HCT116 (cell line): Measurements from ENCODE around the gene SYTL5. TPM values are rescaled to one million over a fixed set of nuclear protein-coding genes. Genes with fewer than 3 reads are reported as not detected.

Experiments
- ATAC-seq: fragments of 200-7000 bp; cut with Tn5 transposase; 2 replicates; pipeline ENCODE4 v1.9.1; 2020; ENCODE audit warnings: mild to moderate bottlenecking, moderate library complexity
- BruUV-seq: library from RNA; stranded (reverse); fragments of 400-500 nt; replicated peaks from 2 replicates; lab custom pipeline; 2021; lab: Mats Ljungman, UMichigan
- CTCF ChIA-PET: fragments of 300-600 bp; sonication (Branson Sonifier 250); formaldehyde crosslinking; loops from one replicate; lab custom pipeline; 2021; ENCODE audit warnings: antibody characterized with exemption; lab: Charles Lee
- POLR2A ChIA-PET: fragments of 300-600, 350-600 bp; sonication (Branson Sonifier 250); formaldehyde crosslinking; loops from one replicate; lab custom pipeline; 2021; ENCODE audit warnings: antibody characterized with exemption; lab: Charles Lee
- RAD21 ChIA-PET, 2 experiments: fragments of 300-600 bp; sonication (Branson Sonifier 250); formaldehyde crosslinking; loops; one replicate each; lab custom pipeline; 2023; ENCODE audit warnings: low total read pairs in 2 of 2; ENCODE audit not compliant: uncharacterized antibody in 2 of 2, unreplicated experiment in 2 of 2, low non-redundant PET in 1 of 2; lab: Charles Lee
- DNase-seq: peaks from one replicate; pipeline ENCODE4 v3.0.0-alpha.2; 2010; ENCODE audit warnings: low read depth, low spot score
- H2AFZ ChIP-seq: fragments of 200-600 bp; shearing (Covaris generic), sonication (generic); 2 replicates; pipeline ENCODE4 v1.6.1; 2017; ENCODE audit warnings: low read depth, mixed run types, mixed read lengths, antibody characterized with exemption, low read length; ENCODE audit not compliant: poor library complexity, severe bottlenecking
- H3K27ac ChIP-seq: 2 replicates; pipeline ENCODE4 v1.5.1; 2012; ENCODE audit warnings: low read depth, low read length
- H3K27me3 ChIP-seq: fragments of 200-600 bp; sonication (generic); 2 replicates; pipeline ENCODE4 v1.6.1; 2016; ENCODE audit warnings: mixed run types, low read length, mixed read lengths; ENCODE audit not compliant: insufficient read depth
- H3K36me3 ChIP-seq, 2 experiments: fragments of 200-500 bp in 1 of 2; fragments of 200-600 bp in 1 of 2; sonication (Bioruptor generic) in 1 of 2; sonication (generic) in 1 of 2; 2 replicates each; pipeline versions ENCODE4 v1.5.1 to v1.6.1; 2014 to 2016; ENCODE audit warnings: low read length in 2 of 2, inconsistent platforms in 1 of 2, mixed read lengths in 1 of 2, mixed run types in 1 of 2; ENCODE audit not compliant: insufficient read depth in 2 of 2, control insufficient read depth in 1 of 2
- H3K4me1 ChIP-seq, 2 experiments: fragments of 200-600 bp in 1 of 2; sonication (generic) in 1 of 2; 2 replicates each; pipeline versions ENCODE4 v1.5.1 to v1.6.1; 2012 to 2017; ENCODE audit warnings: low read length in 2 of 2, inconsistent platforms in 1 of 2, mild to moderate bottlenecking in 1 of 2, mixed read lengths in 1 of 2, mixed run types in 1 of 2, moderate library complexity in 1 of 2; ENCODE audit not compliant: insufficient read depth in 2 of 2, control insufficient read depth in 1 of 2
- H3K4me2 ChIP-seq: fragments of 200-600 bp; sonication (generic); 2 replicates; pipeline ENCODE4 v1.6.1; 2017; ENCODE audit warnings: mixed run types, low read length, mixed read lengths
- H3K4me3 ChIP-seq, 2 experiments: fragments of 200-600 bp in 1 of 2; sonication (generic) in 1 of 2; replicated peaks in 1 of 2; 2 replicates each; pipeline ENCODE4 v1.5.1; 2011 to 2016; ENCODE audit warnings: low read length in 2 of 2, control low read depth in 1 of 2, low read depth in 1 of 2, mild to moderate bottlenecking in 1 of 2, mixed read lengths in 1 of 2, mixed run types in 1 of 2
- H3K79me2 ChIP-seq: fragments of 200-600 bp; sonication (generic); 2 replicates; pipeline ENCODE4 v1.6.1; 2017; ENCODE audit warnings: mild to moderate bottlenecking, mixed run types, low read length, moderate library complexity, mixed read lengths; ENCODE audit not compliant: insufficient read depth
- H3K9ac ChIP-seq: fragments of 200-600 bp; sonication (generic); 2 replicates; pipeline ENCODE4 v1.6.1; 2016; ENCODE audit warnings: low read length, mixed read lengths
- H3K9me2 ChIP-seq: fragments of 200-600 bp; sonication (generic), shearing (Covaris generic); 2 replicates; pipeline ENCODE4 v1.6.1; 2017; ENCODE audit warnings: mixed run types, mild to moderate bottlenecking, moderate library complexity; ENCODE audit not compliant: insufficient read depth
- H3K9me3 ChIP-seq, 2 experiments: fragments of 200-500 bp in 1 of 2; fragments of 200-600 bp in 1 of 2; sonication (Bioruptor generic) in 1 of 2; sonication (generic) in 1 of 2; 2 replicates each; pipeline ENCODE4 v1.6.1; 2014 to 2017; ENCODE audit warnings: low read length in 2 of 2, mixed read lengths in 2 of 2, inconsistent platforms in 1 of 2, low read depth in 1 of 2, mild to moderate bottlenecking in 1 of 2, mixed run types in 1 of 2, moderate library complexity in 1 of 2; ENCODE audit not compliant: control insufficient read depth in 1 of 2, insufficient read depth in 1 of 2
- H4K20me1 ChIP-seq: fragments of 200-600 bp; sonication (generic), shearing (Covaris generic); 2 replicates; pipeline ENCODE4 v1.6.1; 2017; ENCODE audit warnings: mixed run types, mild to moderate bottlenecking, moderate library complexity; ENCODE audit not compliant: insufficient read depth
- EZH2phosphoT487 ChIP-seq: fragments of 200-600 bp; IDR thresholded peaks from 2 replicates; pipeline ENCODE4 v1.6.1; 2018; ENCODE audit warnings: antibody characterized with exemption, borderline replicate concordance
- TCF7L2 ChIP-seq: IDR thresholded peaks from 2 replicates; pipeline ENCODE4 v1.7.0; 2011; ENCODE audit warnings: borderline replicate concordance, inconsistent platforms; ENCODE audit not compliant: insufficient read depth, insufficient read length; ENCODE audit errors: extremely low read depth
- ZNF274 ChIP-seq: fragments of 200-500 bp; sonication (Bioruptor generic); IDR thresholded peaks from 2 replicates; pipeline ENCODE4 v1.6.1; 2014; ENCODE audit warnings: mild to moderate bottlenecking, low read depth, low read length, inconsistent platforms
- intact Hi-C: fragments of 100-400 bp; cut with micrococcal nuclease; formaldehyde crosslinking; loops from 2 replicates; pipeline ENCODE4 v1.10.0; 2022
- total RNA-seq: library from RNA; stranded (reverse); gene quantifications from one replicate; pipeline ENCODE4 v1.2.1, GENCODE V29; 2021; ENCODE audit not compliant: unreplicated experiment
- TF ChIP-seq, protein P1 (sequence below): IDR thresholded peaks from 2 replicates; pipeline ENCODE4 v1.6.1; 2012; ENCODE audit warnings: low read depth
- TF ChIP-seq, protein P2 (sequence below): IDR thresholded peaks from 2 replicates; pipeline ENCODE4 v1.6.1; 2011; ENCODE audit warnings: mild to moderate bottlenecking, low read length, moderate library complexity; ENCODE audit not compliant: insufficient replicate concordance; ENCODE audit errors: extremely low read depth

SYTL5 gene
- total RNA-seq, 1 experiment from 2014 or later = 0.20 TPM

- H3K9ac ChIP-seq = no peak overlapping the region
- no peaks in the 10 kb centered on the region for H3K36me3 ChIP-seq
- H3K9me3 ChIP-seq = no peaks in the 10 kb centered on the region
- H3K27ac ChIP-seq = no peak overlapping the region
- H3K79me2 ChIP-seq = no peaks in the 10 kb centered on the region
- ChIA-PET RAD21 (no interaction called here), POLR2A (no interaction called here), CTCF (no interaction called here)
- H2AFZ ChIP-seq = no peak overlapping the region
- H3K4me2 ChIP-seq = no peak overlapping the region
- BruUV-seq = no TSS peak
- DNase-seq = no peak
- H3K27me3 ChIP-seq = no peaks in the 10 kb centered on the region
- ATAC-seq = no peak
- no peaks in the 10 kb centered on the region for H4K20me1 ChIP-seq
- TF ChIP-seq EZH2phosphoT487 = no peak
- no peak for TF ChIP-seq TCF7L2
- TF ChIP-seq, protein P1, sequence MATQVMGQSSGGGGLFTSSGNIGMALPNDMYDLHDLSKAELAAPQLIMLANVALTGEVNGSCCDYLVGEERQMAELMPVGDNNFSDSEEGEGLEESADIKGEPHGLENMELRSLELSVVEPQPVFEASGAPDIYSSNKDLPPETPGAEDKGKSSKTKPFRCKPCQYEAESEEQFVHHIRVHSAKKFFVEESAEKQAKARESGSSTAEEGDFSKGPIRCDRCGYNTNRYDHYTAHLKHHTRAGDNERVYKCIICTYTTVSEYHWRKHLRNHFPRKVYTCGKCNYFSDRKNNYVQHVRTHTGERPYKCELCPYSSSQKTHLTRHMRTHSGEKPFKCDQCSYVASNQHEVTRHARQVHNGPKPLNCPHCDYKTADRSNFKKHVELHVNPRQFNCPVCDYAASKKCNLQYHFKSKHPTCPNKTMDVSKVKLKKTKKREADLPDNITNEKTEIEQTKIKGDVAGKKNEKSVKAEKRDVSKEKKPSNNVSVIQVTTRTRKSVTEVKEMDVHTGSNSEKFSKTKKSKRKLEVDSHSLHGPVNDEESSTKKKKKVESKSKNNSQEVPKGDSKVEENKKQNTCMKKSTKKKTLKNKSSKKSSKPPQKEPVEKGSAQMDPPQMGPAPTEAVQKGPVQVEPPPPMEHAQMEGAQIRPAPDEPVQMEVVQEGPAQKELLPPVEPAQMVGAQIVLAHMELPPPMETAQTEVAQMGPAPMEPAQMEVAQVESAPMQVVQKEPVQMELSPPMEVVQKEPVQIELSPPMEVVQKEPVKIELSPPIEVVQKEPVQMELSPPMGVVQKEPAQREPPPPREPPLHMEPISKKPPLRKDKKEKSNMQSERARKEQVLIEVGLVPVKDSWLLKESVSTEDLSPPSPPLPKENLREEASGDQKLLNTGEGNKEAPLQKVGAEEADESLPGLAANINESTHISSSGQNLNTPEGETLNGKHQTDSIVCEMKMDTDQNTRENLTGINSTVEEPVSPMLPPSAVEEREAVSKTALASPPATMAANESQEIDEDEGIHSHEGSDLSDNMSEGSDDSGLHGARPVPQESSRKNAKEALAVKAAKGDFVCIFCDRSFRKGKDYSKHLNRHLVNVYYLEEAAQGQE = no peak
- TF ChIP-seq ZNF274 = no peak
- TF ChIP-seq, protein P2, sequence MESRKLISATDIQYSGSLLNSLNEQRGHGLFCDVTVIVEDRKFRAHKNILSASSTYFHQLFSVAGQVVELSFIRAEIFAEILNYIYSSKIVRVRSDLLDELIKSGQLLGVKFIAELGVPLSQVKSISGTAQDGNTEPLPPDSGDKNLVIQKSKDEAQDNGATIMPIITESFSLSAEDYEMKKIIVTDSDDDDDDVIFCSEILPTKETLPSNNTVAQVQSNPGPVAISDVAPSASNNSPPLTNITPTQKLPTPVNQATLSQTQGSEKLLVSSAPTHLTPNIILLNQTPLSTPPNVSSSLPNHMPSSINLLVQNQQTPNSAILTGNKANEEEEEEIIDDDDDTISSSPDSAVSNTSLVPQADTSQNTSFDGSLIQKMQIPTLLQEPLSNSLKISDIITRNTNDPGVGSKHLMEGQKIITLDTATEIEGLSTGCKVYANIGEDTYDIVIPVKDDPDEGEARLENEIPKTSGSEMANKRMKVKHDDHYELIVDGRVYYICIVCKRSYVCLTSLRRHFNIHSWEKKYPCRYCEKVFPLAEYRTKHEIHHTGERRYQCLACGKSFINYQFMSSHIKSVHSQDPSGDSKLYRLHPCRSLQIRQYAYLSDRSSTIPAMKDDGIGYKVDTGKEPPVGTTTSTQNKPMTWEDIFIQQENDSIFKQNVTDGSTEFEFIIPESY = no peak
- intact Hi-C loops = no loop called here
- H3K4me3 ChIP-seq = no peak overlapping the region
- H3K4me1 ChIP-seq = no peaks in the 10 kb centered on the region
- H3K9me2 ChIP-seq = no peaks in the 10 kb centered on the region
Measured at GRCh38 chrX:38108364-38108763, 102.0 kb downstream of the SYTL5 start.
